HL-60 (cell line): ENCODE data around the gene FLNB.

Experiments
- DNase-seq, 2 experiments: peaks; one replicate each; pipeline ENCODE4 v3.0.0-alpha.2; 2010 to 2020; ENCODE audit warnings: low read depth in 1 of 2, low spot score in 1 of 2
- H3K27ac ChIP-seq: fragments of 250-450 bp; sonication (Bioruptor Pico); replicated peaks from 2 replicates; pipeline ENCODE4 v1.5.1; 2020; ENCODE audit warnings: mild to moderate bottlenecking, moderate library complexity
- H3K27me3 ChIP-seq: fragments of 250-450 bp; sonication (Bioruptor Pico); 2 replicates; pipeline ENCODE4 v1.5.1; 2021; ENCODE audit warnings: mild to moderate bottlenecking, moderate library complexity; ENCODE audit not compliant: insufficient read depth, poor library complexity, severe bottlenecking
- H3K4me3 ChIP-seq: replicated peaks from 2 replicates; pipeline ENCODE4 v1.5.1; 2011; ENCODE audit warnings: mild to moderate bottlenecking, control low read depth, low read length; ENCODE audit not compliant: insufficient read depth
- GABPA ChIP-seq: IDR thresholded peaks from 2 replicates; pipeline ENCODE4 v1.6.1; 2012; ENCODE audit warnings: low read depth
- POLR2AphosphoS5 ChIP-seq: IDR thresholded peaks from 2 replicates; pipeline ENCODE4 v1.6.1; 2012; ENCODE audit warnings: low read depth
- SPI1 ChIP-seq: IDR thresholded peaks from 2 replicates; pipeline ENCODE4 v1.6.1; 2012; ENCODE audit warnings: low read depth, mild to moderate bottlenecking, borderline replicate concordance
- TF ChIP-seq, protein P1 (sequence below): IDR thresholded peaks from 2 replicates; pipeline ENCODE4 v1.6.1; 2012; ENCODE audit warnings: low read depth; ENCODE audit not compliant: insufficient replicate concordance
- TF ChIP-seq, protein P2 (sequence below): IDR thresholded peaks from one replicate; pipeline ENCODE4 v1.5.1; 2011; ENCODE audit warnings: low read length, control low read depth, inconsistent platforms; ENCODE audit not compliant: insufficient read depth

Gene FLNB

DNA sequence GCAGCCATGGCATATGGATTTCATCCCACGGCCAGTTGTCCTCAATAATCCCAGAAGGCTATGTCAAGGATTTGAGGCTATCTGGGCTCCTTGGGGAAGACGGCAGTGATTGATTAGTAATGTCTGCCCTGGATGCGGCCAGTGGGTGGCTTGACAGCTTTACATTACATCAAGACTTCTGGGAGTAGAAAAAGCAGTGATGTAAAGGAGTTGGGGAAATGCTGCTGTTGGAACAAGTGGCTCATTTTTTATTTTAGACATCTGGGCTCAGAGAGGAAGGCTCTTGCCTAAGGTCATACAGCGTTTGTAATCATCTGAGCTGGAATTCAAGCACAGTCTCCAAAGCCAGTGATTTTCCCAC, 94.1 kb downstream of the FLNB start:
- H3K4me3 ChIP-seq = no peak overlapping the region
- H3K27me3 ChIP-seq = no peaks in the 10 kb centered on the region
- H3K27ac ChIP-seq = no peak overlapping the region
- no peak for DNase-seq
- TF ChIP-seq GABPA (no peak), POLR2AphosphoS5 (no peak), SPI1 (no peak)
- TF ChIP-seq, protein P1, sequence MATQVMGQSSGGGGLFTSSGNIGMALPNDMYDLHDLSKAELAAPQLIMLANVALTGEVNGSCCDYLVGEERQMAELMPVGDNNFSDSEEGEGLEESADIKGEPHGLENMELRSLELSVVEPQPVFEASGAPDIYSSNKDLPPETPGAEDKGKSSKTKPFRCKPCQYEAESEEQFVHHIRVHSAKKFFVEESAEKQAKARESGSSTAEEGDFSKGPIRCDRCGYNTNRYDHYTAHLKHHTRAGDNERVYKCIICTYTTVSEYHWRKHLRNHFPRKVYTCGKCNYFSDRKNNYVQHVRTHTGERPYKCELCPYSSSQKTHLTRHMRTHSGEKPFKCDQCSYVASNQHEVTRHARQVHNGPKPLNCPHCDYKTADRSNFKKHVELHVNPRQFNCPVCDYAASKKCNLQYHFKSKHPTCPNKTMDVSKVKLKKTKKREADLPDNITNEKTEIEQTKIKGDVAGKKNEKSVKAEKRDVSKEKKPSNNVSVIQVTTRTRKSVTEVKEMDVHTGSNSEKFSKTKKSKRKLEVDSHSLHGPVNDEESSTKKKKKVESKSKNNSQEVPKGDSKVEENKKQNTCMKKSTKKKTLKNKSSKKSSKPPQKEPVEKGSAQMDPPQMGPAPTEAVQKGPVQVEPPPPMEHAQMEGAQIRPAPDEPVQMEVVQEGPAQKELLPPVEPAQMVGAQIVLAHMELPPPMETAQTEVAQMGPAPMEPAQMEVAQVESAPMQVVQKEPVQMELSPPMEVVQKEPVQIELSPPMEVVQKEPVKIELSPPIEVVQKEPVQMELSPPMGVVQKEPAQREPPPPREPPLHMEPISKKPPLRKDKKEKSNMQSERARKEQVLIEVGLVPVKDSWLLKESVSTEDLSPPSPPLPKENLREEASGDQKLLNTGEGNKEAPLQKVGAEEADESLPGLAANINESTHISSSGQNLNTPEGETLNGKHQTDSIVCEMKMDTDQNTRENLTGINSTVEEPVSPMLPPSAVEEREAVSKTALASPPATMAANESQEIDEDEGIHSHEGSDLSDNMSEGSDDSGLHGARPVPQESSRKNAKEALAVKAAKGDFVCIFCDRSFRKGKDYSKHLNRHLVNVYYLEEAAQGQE = no peak

DNA sequence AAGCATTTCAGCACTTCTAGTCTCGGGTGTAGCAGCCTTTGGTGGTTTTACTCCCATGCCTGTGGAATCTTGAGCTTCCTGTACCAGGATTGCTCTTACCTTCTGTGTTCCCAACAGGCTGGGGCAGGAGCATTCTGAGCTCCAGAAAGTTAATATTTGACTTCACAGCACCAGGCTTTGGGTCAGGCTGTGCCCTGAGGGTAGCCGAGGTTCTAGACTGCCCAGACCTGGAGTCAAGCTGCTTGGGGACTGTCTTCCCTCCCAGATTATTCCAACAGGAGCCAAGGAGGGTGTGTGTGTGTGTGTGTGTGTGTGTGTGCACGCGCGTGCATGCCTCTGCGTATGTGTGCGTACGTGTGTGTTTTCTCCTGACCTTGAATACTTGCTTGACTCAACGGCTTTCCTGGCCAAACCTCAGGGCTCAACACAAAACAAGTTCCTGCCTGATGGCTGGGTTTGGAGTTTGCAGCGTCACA, 94.8 kb downstream of the FLNB start:
- no peak for TF ChIP-seq SPI1
- TF ChIP-seq, protein P2, sequence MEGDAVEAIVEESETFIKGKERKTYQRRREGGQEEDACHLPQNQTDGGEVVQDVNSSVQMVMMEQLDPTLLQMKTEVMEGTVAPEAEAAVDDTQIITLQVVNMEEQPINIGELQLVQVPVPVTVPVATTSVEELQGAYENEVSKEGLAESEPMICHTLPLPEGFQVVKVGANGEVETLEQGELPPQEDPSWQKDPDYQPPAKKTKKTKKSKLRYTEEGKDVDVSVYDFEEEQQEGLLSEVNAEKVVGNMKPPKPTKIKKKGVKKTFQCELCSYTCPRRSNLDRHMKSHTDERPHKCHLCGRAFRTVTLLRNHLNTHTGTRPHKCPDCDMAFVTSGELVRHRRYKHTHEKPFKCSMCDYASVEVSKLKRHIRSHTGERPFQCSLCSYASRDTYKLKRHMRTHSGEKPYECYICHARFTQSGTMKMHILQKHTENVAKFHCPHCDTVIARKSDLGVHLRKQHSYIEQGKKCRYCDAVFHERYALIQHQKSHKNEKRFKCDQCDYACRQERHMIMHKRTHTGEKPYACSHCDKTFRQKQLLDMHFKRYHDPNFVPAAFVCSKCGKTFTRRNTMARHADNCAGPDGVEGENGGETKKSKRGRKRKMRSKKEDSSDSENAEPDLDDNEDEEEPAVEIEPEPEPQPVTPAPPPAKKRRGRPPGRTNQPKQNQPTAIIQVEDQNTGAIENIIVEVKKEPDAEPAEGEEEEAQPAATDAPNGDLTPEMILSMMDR = no peak
- DNase-seq = no peak
- no peak overlapping the region for H3K27ac ChIP-seq
- H3K4me3 ChIP-seq = no peak overlapping the region
- H3K27me3 ChIP-seq = no peaks in the 10 kb centered on the region

DNA sequence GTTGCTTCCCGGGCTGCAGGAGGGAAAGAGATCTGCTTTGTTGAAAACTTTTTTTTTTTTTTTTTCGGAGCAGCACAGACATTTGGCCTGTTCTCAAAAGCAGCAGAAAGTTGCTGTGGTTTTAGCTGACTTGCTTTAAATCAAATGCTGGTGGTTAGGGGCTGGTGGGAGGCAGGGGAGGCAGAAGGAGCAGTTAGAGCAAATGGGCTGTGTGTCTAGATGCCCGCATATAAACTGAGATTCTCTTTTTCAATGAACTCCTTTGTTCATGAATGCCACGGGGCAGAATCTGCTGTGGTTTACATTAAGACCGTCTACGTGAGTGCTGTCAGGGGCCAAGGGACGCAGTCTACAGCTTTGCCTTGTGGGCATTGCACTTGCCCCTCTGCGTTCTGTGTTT, 95.9 kb downstream of the FLNB start:
- Histone ChIP-seq H3K4me3 (no peak overlapping the region), H3K27ac (no peak overlapping the region), H3K27me3 (no peaks in the 10 kb centered on the region)
- no peak for DNase-seq
- TF ChIP-seq SPI1 = no peak
- TF ChIP-seq GABPA = no peak
- TF ChIP-seq, protein P1 = no peak
- TF ChIP-seq, protein P2 = no peak
- no peak for TF ChIP-seq POLR2AphosphoS5

DNA sequence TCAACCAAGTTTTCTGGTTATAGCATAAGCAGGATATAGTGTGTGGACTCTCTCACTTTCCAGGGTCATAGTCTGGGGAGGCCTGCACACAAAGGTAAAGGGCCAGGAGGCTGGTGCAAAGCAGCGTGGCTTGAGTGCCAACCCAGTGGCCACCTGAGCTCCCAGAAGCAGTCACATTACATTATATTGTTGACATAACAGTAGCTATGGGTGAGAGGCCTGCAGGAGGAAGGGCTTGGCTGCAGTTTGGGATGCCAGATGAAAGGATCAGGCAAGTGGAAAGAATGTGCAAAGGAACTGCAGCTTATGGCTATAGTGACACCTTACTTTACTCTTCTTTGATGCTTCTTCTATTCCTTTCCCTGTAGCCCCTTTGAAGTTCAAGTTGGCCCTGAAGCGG, 96.5 kb downstream of the FLNB start:
- no peak for TF ChIP-seq POLR2AphosphoS5
- Histone ChIP-seq H3K4me3 (no peak overlapping the region), H3K27ac (no peak overlapping the region), H3K27me3 (no peaks in the 10 kb centered on the region)
- DNase-seq = no peak

GRCh38 chr3:58105196-58105595, 97.0 kb downstream of the FLNB start:
- Histone ChIP-seq H3K27ac (no peak overlapping the region), H3K27me3 (no peaks in the 10 kb centered on the region), H3K4me3 (no peak overlapping the region)
- TF ChIP-seq, protein P1 = no peak
- TF ChIP-seq GABPA (no peak), SPI1 (no peak), POLR2AphosphoS5 (no peak)
- TF ChIP-seq, protein P2 = no peak
- no peak for DNase-seq
